B cell (primary cell): ENCODE data around the gene PDZRN4. TPM values are rescaled to one million over a fixed set of nuclear protein-coding genes. Genes with fewer than 3 reads are reported as not detected.

Source experiments
- ATAC-seq: fragments of 200-7000 bp; cut with Tn5 transposase; one replicate; pipeline ENCODE4 v1.10.0; 2021; ENCODE audit warnings: low read depth, mild to moderate bottlenecking, moderate number of reproducible peaks, moderate library complexity
- CTCF ChIA-PET: fragments of 350-600 bp; sonication (Branson Sonifier 250); formaldehyde crosslinking; loops from one replicate; lab custom pipeline; 2021; ENCODE audit warnings: antibody characterized with exemption, inconsistent platforms; lab: Charles Lee
- POLR2A ChIA-PET: fragments of 350-600 bp; sonication (Branson Sonifier 250); formaldehyde crosslinking; loops from one replicate; lab custom pipeline; 2021; ENCODE audit warnings: antibody characterized with exemption; lab: Charles Lee
- DNase-seq: peaks from one replicate; pipeline ENCODE4 v3.0.0; 2013
- H2AFZ ChIP-seq: 2 replicates; pipeline ENCODE4 v1.6.1; 2012; ENCODE audit warnings: mild to moderate bottlenecking, low read depth, low read length; ENCODE audit not compliant: insufficient read depth, poor library complexity, severe bottlenecking
- H3K27ac ChIP-seq, 2 donors: 1 replicate in 1 of 2; 2 replicates in 1 of 2; pipeline ENCODE4 v1.5.1; 2012 to 2013; ENCODE audit warnings: low read length in 2 of 2, mild to moderate bottlenecking in 2 of 2, moderate library complexity in 1 of 2
- H3K27me3 ChIP-seq, 4 experiments: fragments of 200-600 bp in 1 of 4; sonication (generic) in 1 of 4; replicated peaks in 1 of 4; 1 replicate in 2 of 4; 2 replicates in 2 of 4; pipeline versions ENCODE4 v1.6.1 to v1.7.0; 2013 to 2016; ENCODE audit warnings: low read length in 3 of 4, mild to moderate bottlenecking in 2 of 4, mixed read lengths in 1 of 4, moderate library complexity in 1 of 4; ENCODE audit not compliant: insufficient read depth in 4 of 4, control insufficient read depth in 3 of 4; ENCODE audit errors: control extremely low read depth in 1 of 4
- H3K36me3 ChIP-seq, 2 experiments: replicated peaks in 1 of 2; 1 replicate in 1 of 2; 2 replicates in 1 of 2; pipeline versions ENCODE4 v1.6.1 to v1.7.1; 2013; ENCODE audit warnings: low read length in 1 of 2; ENCODE audit not compliant: insufficient read depth in 2 of 2, control insufficient read depth in 1 of 2; ENCODE audit errors: control extremely low read depth in 1 of 2, extremely low read depth in 1 of 2
- H3K4me1 ChIP-seq, 2 donors: fragments of 200-600 bp in 1 of 2; sonication (generic) in 1 of 2; 1 replicate in 1 of 2; 2 replicates in 1 of 2; pipeline versions ENCODE4 v1.5.1 to v1.6.1; 2013 to 2017; ENCODE audit warnings: low read length in 2 of 2; ENCODE audit not compliant: control insufficient read depth in 2 of 2, insufficient read depth in 2 of 2
- H3K4me2 ChIP-seq: replicated peaks from 2 replicates; pipeline ENCODE3; 2012; ENCODE audit warnings: mild to moderate bottlenecking, low read depth, low read length; ENCODE audit not compliant: poor library complexity, severe bottlenecking
- H3K4me3 ChIP-seq, 5 experiments: fragments of 200-600 bp in 1 of 5; sonication (generic) in 1 of 5; 1 replicate in 3 of 5; 2 replicates in 2 of 5; pipeline versions ENCODE4 v1.5.1 to v1.7.0; 2011 to 2016; ENCODE audit warnings: low read length in 4 of 5, mild to moderate bottlenecking in 4 of 5, low read depth in 2 of 5, control low read depth in 1 of 5, moderate library complexity in 1 of 5; ENCODE audit not compliant: insufficient read depth in 1 of 5; ENCODE audit errors: control extremely low read depth in 1 of 5, extremely low read depth in 1 of 5
- H3K79me2 ChIP-seq: fragments of 200-600 bp; sonication (generic); one replicate; pipeline ENCODE4 v1.6.0; 2016; ENCODE audit warnings: low read length; ENCODE audit not compliant: control insufficient read depth, insufficient read depth
- H3K9ac ChIP-seq: fragments of 200-600 bp; sonication (generic); 2 replicates; pipeline ENCODE4 v1.6.1; 2017; ENCODE audit warnings: mild to moderate bottlenecking, low read length, moderate library complexity
- H3K9me3 ChIP-seq, 3 donors: one replicate each; pipeline versions ENCODE4 v1.6.1 to v1.7.1; 2013; ENCODE audit warnings: low read length in 2 of 3; ENCODE audit not compliant: control insufficient read depth in 2 of 3, insufficient read depth in 1 of 3; ENCODE audit errors: control extremely low read depth in 1 of 3
- H4K20me1 ChIP-seq: 2 replicates; pipeline ENCODE4 v1.6.0; 2012; ENCODE audit warnings: mild to moderate bottlenecking, low read length; ENCODE audit not compliant: insufficient read depth, control insufficient read depth, poor library complexity, severe bottlenecking
- H3K27ac Mint-ChIP-seq: one replicate; pipeline ENCODE4 v1.8.0; 2021; ENCODE audit warnings: mixed read lengths
- H3K27me3 Mint-ChIP-seq: one replicate; pipeline ENCODE4 v1.8.0; 2021; ENCODE audit warnings: mixed read lengths
- H3K4me1 Mint-ChIP-seq: one replicate; pipeline ENCODE4 v1.8.0; 2021; ENCODE audit warnings: mixed read lengths
- H3K4me3 Mint-ChIP-seq: one replicate; pipeline ENCODE4 v1.8.0; 2021; ENCODE audit warnings: mixed read lengths
- H3K9me3 Mint-ChIP-seq: one replicate; pipeline ENCODE4 v1.8.0; 2022; ENCODE audit warnings: mixed read lengths; ENCODE audit not compliant: insufficient read depth
- CTCF ChIP-seq: fragments of 200-600 bp; IDR thresholded peaks from one replicate; pipeline ENCODE4 v1.8.0; 2022; ENCODE audit warnings: antibody characterized with exemption, mild to moderate bottlenecking
- EZH2 ChIP-seq: IDR thresholded peaks from 2 replicates; pipeline ENCODE4 v1.6.1; 2012; ENCODE audit warnings: borderline replicate concordance, low read depth, mild to moderate bottlenecking, moderate library complexity, low read length; ENCODE audit not compliant: insufficient read depth, poor library complexity, severe bottlenecking
- WGBS: methylation state at CpG from one replicate; pipeline ENCODE4 v1.1.5; 2013; ENCODE audit warnings: missing lambda C conversion rate; ENCODE audit not compliant: insufficient coverage; 5-methylcytosine and 5-hydroxymethylcytosine counted together
- intact Hi-C: fragments of 100-400 bp; cut with micrococcal nuclease; formaldehyde crosslinking; loops from one replicate; pipeline ENCODE4 v1.10.0; 2022
- polyA plus RNA-seq: library from polyadenylated mRNA; depleted of rRNA; stranded (reverse); fragments of >200 nt; gene quantifications from 2 replicates; pipeline ENCODE4 v1.2.3, GENCODE V29; 2012
- total RNA-seq, 2 donors: library from RNA; stranded (reverse); fragments of 120-200 nt in 1 of 2; gene quantifications; 1 replicate in 1 of 2; 2 replicates in 1 of 2; pipeline versions ENCODE4 v1.2.3 to v1.2.4, GENCODE V29; 2013 to 2022

PDZRN4 gene
- total and polyA plus RNA-seq, 2 donors (not counting 1 experiment from before 2014, with no cell fraction given) = not detected

DNA sequence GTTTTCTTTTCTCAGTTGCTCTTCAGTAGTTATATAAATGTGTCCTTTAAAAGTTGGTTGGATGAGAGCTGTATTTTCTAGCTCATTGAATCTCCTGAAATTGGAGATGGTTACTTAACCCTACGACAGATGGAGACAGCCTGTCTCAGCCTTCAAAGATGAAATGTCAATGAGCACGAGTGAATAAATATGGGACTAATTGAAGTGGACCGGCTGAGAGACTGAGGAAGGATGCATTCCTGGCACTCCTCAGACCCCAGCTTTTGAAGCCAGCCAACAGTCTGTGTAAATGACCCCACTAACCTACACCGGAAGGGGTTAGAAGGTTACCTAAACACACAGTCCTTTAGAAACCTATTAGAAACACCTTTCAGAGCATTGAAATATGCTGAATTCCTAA lies 46.6 kb downstream of the PDZRN4 start:
- Histone ChIP-seq H3K4me2 (no peak overlapping the region), H3K4me3 (no peak overlapping the region), H3K36me3 (no peaks in the 10 kb centered on the region), H3K79me2 (no peaks in the 10 kb centered on the region), H3K9ac (no peak overlapping the region), H3K4me1 (no peaks in the 10 kb centered on the region), H3K27me3 (no peaks in the 10 kb centered on the region), H3K9me3 (peaks cover 0 to 1% (median 0%) of the 10 kb centered on the region in 3 donors), H2AFZ (no peak overlapping the region), H3K27ac (no peak overlapping the region), H4K20me1 (no peaks in the 10 kb centered on the region)
- Mint-ChIP-seq H3K27me3 (no peaks in the 10 kb centered on the region), H3K27ac (no peak overlapping the region), H3K4me3 (no peak overlapping the region), H3K4me1 (no peaks in the 10 kb centered on the region), H3K9me3 (peaks cover 4% of the 10 kb centered on the region)
- CTCF ChIA-PET = no interaction called here
- WGBS = 100% methylated on average over 1 of the region's 4 CpGs
- POLR2A ChIA-PET = no interaction called here
- intact Hi-C loops = no loop called here
- ATAC-seq (no peak), DNase-seq (no peak)
- TF ChIP-seq CTCF = no peak
- no peak for TF ChIP-seq EZH2

DNA sequence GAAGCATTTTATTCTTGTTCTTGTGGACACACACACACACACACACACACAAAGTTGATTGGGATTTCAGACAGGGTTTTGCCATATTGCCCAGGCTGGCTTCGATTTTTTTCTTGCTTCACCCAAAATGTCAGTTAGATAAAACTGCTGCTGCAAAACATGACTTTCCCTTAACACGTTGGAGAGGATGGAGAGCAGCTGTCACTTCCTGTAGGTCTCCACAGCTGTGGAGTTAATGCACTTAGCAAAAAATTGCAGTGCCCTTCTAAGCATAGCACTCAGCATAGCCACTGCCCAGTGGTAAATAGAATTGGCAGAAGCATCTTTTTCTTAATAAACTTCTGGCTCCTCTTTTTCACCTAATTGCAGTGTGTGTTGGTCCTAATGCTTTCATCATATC lies 54.5 kb downstream of the PDZRN4 start:
- Mint-ChIP-seq H3K27me3 (no peaks in the 10 kb centered on the region), H3K4me3 (no peak overlapping the region), H3K4me1 (no peaks in the 10 kb centered on the region), H3K9me3 (peaks cover 4% of the 10 kb centered on the region), H3K27ac (no peak overlapping the region)
- H3K36me3 ChIP-seq = no peaks in the 10 kb centered on the region
- no peak overlapping the region for H2AFZ ChIP-seq
- POLR2A ChIA-PET = no interaction called here
- intact Hi-C loops = no loop called here
- no peak overlapping the region for H3K4me2 ChIP-seq
- DNase-seq = no peak
- no peaks in the 10 kb centered on the region for H3K4me1 ChIP-seq
- no peaks in the 10 kb centered on the region for H3K27me3 ChIP-seq
- WGBS = no CpG with 5 or more reads among the region's 2 CpGs
- ATAC-seq = no peak
- no peaks in the 10 kb centered on the region for H3K79me2 ChIP-seq
- CTCF ChIA-PET = no interaction called here
- peaks cover 0 to 1% (median 0%) of the 10 kb centered on the region in 3 donors for H3K9me3 ChIP-seq
- TF ChIP-seq EZH2 = no peak
- no peak for TF ChIP-seq CTCF
- H3K9ac ChIP-seq = no peak overlapping the region
- no peak overlapping the region for H3K27ac ChIP-seq
- H4K20me1 ChIP-seq = no peaks in the 10 kb centered on the region
- H3K4me3 ChIP-seq = no peak overlapping the region
